IPS-15b (cell line): ENCODE results near the gene DNAJC21.

Source experiments
- H3K27me3 ChIP-seq: one replicate; pipeline ENCODE4 v1.6.1; 2013; ENCODE audit warnings: low read length; ENCODE audit not compliant: control insufficient read depth, insufficient read depth
- H3K36me3 ChIP-seq: one replicate; pipeline ENCODE4 v1.6.1; 2013; ENCODE audit warnings: low read length; ENCODE audit not compliant: control insufficient read depth, insufficient read depth
- H3K4me1 ChIP-seq: one replicate; pipeline ENCODE4 v1.6.1; 2013; ENCODE audit warnings: mild to moderate bottlenecking, low read length; ENCODE audit not compliant: control insufficient read depth, insufficient read depth
- H3K4me3 ChIP-seq: one replicate; pipeline ENCODE4 v1.5.1; 2013; ENCODE audit warnings: low read depth, low read length
- H3K9ac ChIP-seq: one replicate; pipeline ENCODE4 v1.6.1; 2013; ENCODE audit warnings: low read depth, mild to moderate bottlenecking, low read length
- H3K9me3 ChIP-seq: one replicate; pipeline ENCODE4 v1.6.1; 2013; ENCODE audit warnings: mild to moderate bottlenecking, low read length; ENCODE audit not compliant: control insufficient read depth, insufficient read depth

DNAJC21 gene

GRCh38 chr5:34929134-34929719 is at the start of gene DNAJC21:
TSS of gene DNAJC21 (plus strand) at chr5:34929559. CDS start at chr5:34929820, 261 bp downstream.
- Histone ChIP-seq H3K36me3 (peaks cover 3% of the 10 kb centered on the region), H3K4me1 (peaks cover 5% of the 10 kb centered on the region), H3K9ac (peak within 1 kb of the TSS; percentile 42), H3K27me3 (no peaks in the 10 kb centered on the region), H3K4me3 (peak within 1 kb of the TSS; percentile 89), H3K9me3 (no peaks in the 10 kb centered on the region)

- H3K36me3 ChIP-seq: no peaks in the 10 kb centered on the region
- H3K9ac ChIP-seq: no peak overlapping the region
- no peaks in the 10 kb centered on the region for H3K4me1 ChIP-seq
- no peaks in the 10 kb centered on the region for H3K27me3 ChIP-seq
- H3K9me3 ChIP-seq: no peaks in the 10 kb centered on the region
- H3K4me3 ChIP-seq: no peak overlapping the region
These were observed 48.1 kb upstream of the DNAJC21 start for GRCh38 chr5:34881246-34881645.

GRCh38 chr5:34886392-34887119 is 42.8 kb upstream of the DNAJC21 start:
- H3K4me1 ChIP-seq: no peaks in the 10 kb centered on the region
- no peak overlapping the region for H3K4me3 ChIP-seq
- H3K36me3 ChIP-seq: no peaks in the 10 kb centered on the region
- H3K27me3 ChIP-seq: no peaks in the 10 kb centered on the region
- H3K9ac ChIP-seq: no peak overlapping the region
- no peaks in the 10 kb centered on the region for H3K9me3 ChIP-seq

- no peak overlapping the region for H3K9ac ChIP-seq
- H3K4me1 ChIP-seq: no peaks in the 10 kb centered on the region
- H3K4me3 ChIP-seq: no peak overlapping the region
- H3K27me3 ChIP-seq: no peaks in the 10 kb centered on the region
- H3K36me3 ChIP-seq: no peaks in the 10 kb centered on the region
- no peaks in the 10 kb centered on the region for H3K9me3 ChIP-seq
These were observed 40.0 kb upstream of the DNAJC21 start for GRCh38 chr5:34889394-34889793.

GRCh38 chr5:34891981-34892380 is 37.4 kb upstream of the DNAJC21 start:
- Histone ChIP-seq H3K9ac (no peak overlapping the region), H3K4me1 (no peaks in the 10 kb centered on the region), H3K36me3 (no peaks in the 10 kb centered on the region), H3K9me3 (no peaks in the 10 kb centered on the region), H3K27me3 (no peaks in the 10 kb centered on the region), H3K4me3 (no peak overlapping the region)

- H3K27me3 ChIP-seq: no peaks in the 10 kb centered on the region
- no peaks in the 10 kb centered on the region for H3K4me1 ChIP-seq
- H3K4me3 ChIP-seq: no peak overlapping the region
- H3K9ac ChIP-seq: no peak overlapping the region
- no peaks in the 10 kb centered on the region for H3K36me3 ChIP-seq
- no peaks in the 10 kb centered on the region for H3K9me3 ChIP-seq
These were observed 36.9 kb upstream of the DNAJC21 start for GRCh38 chr5:34892414-34892813.

GRCh38 chr5:34894716-34895115 is 34.6 kb upstream of the DNAJC21 start:
- Histone ChIP-seq H3K27me3 (no peaks in the 10 kb centered on the region), H3K4me3 (no peak overlapping the region), H3K4me1 (no peaks in the 10 kb centered on the region), H3K36me3 (no peaks in the 10 kb centered on the region), H3K9ac (no peak overlapping the region), H3K9me3 (no peaks in the 10 kb centered on the region)

GRCh38 chr5:34895641-34896419 is 33.5 kb upstream of the DNAJC21 start:
- Histone ChIP-seq H3K4me1 (no peaks in the 10 kb centered on the region), H3K4me3 (no peak overlapping the region), H3K9ac (no peak overlapping the region), H3K9me3 (no peaks in the 10 kb centered on the region), H3K36me3 (no peaks in the 10 kb centered on the region), H3K27me3 (no peaks in the 10 kb centered on the region)

GRCh38 chr5:34897646-34898045 is 31.7 kb upstream of the DNAJC21 start:
- no peak overlapping the region for H3K4me3 ChIP-seq
- no peak overlapping the region for H3K9ac ChIP-seq
- H3K27me3 ChIP-seq: no peaks in the 10 kb centered on the region
- H3K9me3 ChIP-seq: no peaks in the 10 kb centered on the region
- no peaks in the 10 kb centered on the region for H3K36me3 ChIP-seq
- H3K4me1 ChIP-seq: no peaks in the 10 kb centered on the region

GRCh38 chr5:34898258-34898895 is 31.0 kb upstream of the DNAJC21 start:
- H3K27me3 ChIP-seq: no peaks in the 10 kb centered on the region
- H3K9ac ChIP-seq: no peak overlapping the region
- H3K9me3 ChIP-seq: no peaks in the 10 kb centered on the region
- no peak overlapping the region for H3K4me3 ChIP-seq
- no peaks in the 10 kb centered on the region for H3K36me3 ChIP-seq
- H3K4me1 ChIP-seq: no peaks in the 10 kb centered on the region

GRCh38 chr5:34899066-34899465 is 30.3 kb upstream of the DNAJC21 start:
- no peak overlapping the region for H3K9ac ChIP-seq
- H3K4me1 ChIP-seq: no peaks in the 10 kb centered on the region
- no peaks in the 10 kb centered on the region for H3K9me3 ChIP-seq

More at GRCh38 chr5:34899066-34899465, 30.3 kb upstream of the DNAJC21 start:
- H3K36me3 ChIP-seq: no peaks in the 10 kb centered on the region
- H3K4me3 ChIP-seq: no peak overlapping the region
- no peaks in the 10 kb centered on the region for H3K27me3 ChIP-seq
